ENCODE results near the gene PXDN.
A peak's percentile ranks its signal among the peaks of the same experiment; 100 is the strongest.

PXDN gene

GRCh38 chr2:1605102-1606045 lies 138.9 kb downstream of the PXDN start:
- ATAC-seq: peak; percentile 61
- TF ChIP-seq ISL1 (CRISPR knock-in tag; IDR thresholded peaks at IDR 0.05): no peak

- ATAC-seq: no peak
- no peak for TF ChIP-seq ESRRG (CRISPR knock-in tag; IDR thresholded peaks at IDR 0.05)
- no peak for TF ChIP-seq ZC3H10 (CRISPR knock-in tag; IDR thresholded peaks at IDR 0.05)
Observed at GRCh38 chr2:1603521-1603920, 140.8 kb downstream of the PXDN start.

- no peak for ATAC-seq
- TF ChIP-seq CSRNP3 (CRISPR knock-in tag; IDR thresholded peaks at IDR 0.05) (no peak), ZFP30 (CRISPR knock-in tag; IDR thresholded peaks at IDR 0.05) (no peak), ZNF565 (CRISPR knock-in tag; conservative IDR thresholded peaks at IDR 0.05; ENCODE audit: low read depth) (no peak), ESRRG (CRISPR knock-in tag; IDR thresholded peaks at IDR 0.05) (no peak), SNAI2 (CRISPR knock-in tag; IDR thresholded peaks at IDR 0.05) (no peak), TCF4 (CRISPR knock-in tag; IDR thresholded peaks at IDR 0.05; ENCODE audit: borderline replicate concordance) (no peak), POU6F1 (CRISPR knock-in tag; IDR thresholded peaks at IDR 0.05; ENCODE audit: borderline replicate concordance, low read depth) (no peak), CREB5 (CRISPR knock-in tag; IDR thresholded peaks at IDR 0.05; ENCODE audit: low read depth) (no peak), PATZ1 (CRISPR knock-in tag; IDR thresholded peaks at IDR 0.05; ENCODE audit: borderline replicate concordance) (no peak), OSR1 (CRISPR knock-in tag; IDR thresholded peaks at IDR 0.05) (no peak), CSDC2 (CRISPR knock-in tag; IDR thresholded peaks at IDR 0.05) (no peak), ZC3H10 (CRISPR knock-in tag; IDR thresholded peaks at IDR 0.05) (no peak), PPARA (CRISPR knock-in tag; IDR thresholded peaks at IDR 0.05; ENCODE audit: borderline replicate concordance) (no peak), ZNF70 (CRISPR knock-in tag; IDR thresholded peaks at IDR 0.05) (no peak), ZNF8 (CRISPR knock-in tag; IDR thresholded peaks at IDR 0.05) (no peak), TOX (CRISPR knock-in tag; IDR thresholded peaks at IDR 0.05; ENCODE audit: borderline replicate concordance) (no peak), BACH2 (CRISPR knock-in tag; IDR thresholded peaks at IDR 0.05; ENCODE audit: borderline replicate concordance) (no peak), ZFP3 (CRISPR knock-in tag; IDR thresholded peaks at IDR 0.05) (no peak)
Observed at GRCh38 chr2:1603059-1603458, 141.3 kb downstream of the PXDN start.

- ATAC-seq: no peak
- TF ChIP-seq PPARA (CRISPR knock-in tag; IDR thresholded peaks at IDR 0.05; ENCODE audit: borderline replicate concordance) (no peak), ZNF70 (CRISPR knock-in tag; IDR thresholded peaks at IDR 0.05) (no peak), POU6F1 (CRISPR knock-in tag; IDR thresholded peaks at IDR 0.05; ENCODE audit: borderline replicate concordance, low read depth) (no peak), PATZ1 (CRISPR knock-in tag; IDR thresholded peaks at IDR 0.05; ENCODE audit: borderline replicate concordance) (no peak), ZFP3 (CRISPR knock-in tag; IDR thresholded peaks at IDR 0.05) (no peak), TCF4 (CRISPR knock-in tag; IDR thresholded peaks at IDR 0.05; ENCODE audit: borderline replicate concordance) (no peak), ISL1 (CRISPR knock-in tag; IDR thresholded peaks at IDR 0.05) (no peak), OSR1 (CRISPR knock-in tag; IDR thresholded peaks at IDR 0.05) (no peak), CREB5 (CRISPR knock-in tag; IDR thresholded peaks at IDR 0.05; ENCODE audit: low read depth) (no peak), BACH2 (CRISPR knock-in tag; IDR thresholded peaks at IDR 0.05; ENCODE audit: borderline replicate concordance) (no peak), ZC3H10 (CRISPR knock-in tag; IDR thresholded peaks at IDR 0.05) (no peak), CSRNP3 (CRISPR knock-in tag; IDR thresholded peaks at IDR 0.05) (no peak)
Observed at GRCh38 chr2:1602278-1603010, 141.9 kb downstream of the PXDN start.
